CD4-positive, alpha-beta T cell (primary cell): Measurements from ENCODE around the gene SYTL2. TPM values are rescaled to one million over a fixed set of nuclear protein-coding genes. Genes with fewer than 3 reads are reported as not detected.

Source experiments
- ATAC-seq: fragments of 200-7000 bp; cut with Tn5 transposase; one replicate; pipeline ENCODE4 v1.10.0; 2022; ENCODE audit warnings: mild to moderate bottlenecking; ENCODE audit not compliant: poor library complexity
- CTCF ChIA-PET: fragments of 350-600 bp; sonication (Branson Sonifier 250); formaldehyde crosslinking; loops from one replicate; lab custom pipeline; 2021; ENCODE audit warnings: antibody characterized with exemption, inconsistent platforms; lab: Charles Lee
- POLR2A ChIA-PET: fragments of 350-600 bp; sonication (Branson Sonifier 250); formaldehyde crosslinking; loops from one replicate; lab custom pipeline; 2021; ENCODE audit warnings: antibody characterized with exemption, inconsistent platforms; lab: Charles Lee
- DNase-seq, 14 experiments: peaks; one replicate each; pipeline ENCODE4 v3.0.0-alpha.2; 2013 to 2020; ENCODE audit warnings: mixed read lengths in 2 of 14
- H3K27ac ChIP-seq, 2 donors: one replicate each; pipeline versions ENCODE4 v1.5.1 to v1.7.0; 2013; ENCODE audit warnings: low read length in 2 of 2, low read depth in 1 of 2, mild to moderate bottlenecking in 1 of 2
- H3K27me3 ChIP-seq, 2 experiments: 1 replicate in 1 of 2; 2 replicates in 1 of 2; pipeline versions ENCODE4 v1.6.1 to v1.7.0; 2013; ENCODE audit warnings: low read length in 2 of 2, control low read depth in 1 of 2, mild to moderate bottlenecking in 1 of 2, moderate library complexity in 1 of 2; ENCODE audit not compliant: insufficient read depth in 2 of 2, control insufficient read depth in 1 of 2
- H3K36me3 ChIP-seq: one replicate; pipeline ENCODE4 v1.6.1; 2013; ENCODE audit warnings: low read length, control low read depth; ENCODE audit not compliant: insufficient read depth
- H3K4me1 ChIP-seq: one replicate; pipeline ENCODE4 v1.6.1; 2013; ENCODE audit warnings: low read length, control low read depth; ENCODE audit not compliant: insufficient read depth
- H3K4me3 ChIP-seq: one replicate; pipeline ENCODE4 v1.5.1; 2013; ENCODE audit warnings: mild to moderate bottlenecking, low read length, moderate library complexity
- H3K9me3 ChIP-seq, 2 experiments: 1 replicate in 1 of 2; 2 replicates in 1 of 2; pipeline versions ENCODE4 v1.6.1 to v1.7.0; 2013; ENCODE audit warnings: low read length in 2 of 2, mild to moderate bottlenecking in 2 of 2, control low read depth in 1 of 2, moderate library complexity in 1 of 2; ENCODE audit not compliant: control insufficient read depth in 1 of 2, insufficient read depth in 1 of 2
- H3K27ac Mint-ChIP-seq: one replicate; pipeline ENCODE4 v1.8.0; 2020; ENCODE audit warnings: mixed read lengths
- H3K27me3 Mint-ChIP-seq: one replicate; pipeline ENCODE4 v1.8.0; 2021; ENCODE audit warnings: mixed read lengths
- H3K36me3 Mint-ChIP-seq: one replicate; pipeline ENCODE4 v1.8.0; 2021; ENCODE audit warnings: low read depth, mixed read lengths
- H3K4me1 Mint-ChIP-seq: one replicate; pipeline ENCODE4 v1.8.0; 2021; ENCODE audit warnings: low read depth, mixed read lengths
- H3K4me3 Mint-ChIP-seq: one replicate; pipeline ENCODE4 v1.8.0; 2020; ENCODE audit warnings: mild to moderate bottlenecking, mixed read lengths
- H3K9me3 Mint-ChIP-seq: one replicate; pipeline ENCODE4 v1.8.0; 2020; ENCODE audit warnings: mixed read lengths
- CTCF ChIP-seq: fragments of 200-600 bp; IDR thresholded peaks from one replicate; pipeline ENCODE4 v1.8.0; 2022; ENCODE audit warnings: antibody characterized with exemption, mild to moderate bottlenecking
- intact Hi-C, 2 experiments: fragments of 100-400 bp; cut with DNase I in 1 of 2; cut with micrococcal nuclease in 1 of 2; formaldehyde crosslinking; loops; one replicate each; pipeline versions ENCODE4 v1.15.1 to v1.9.0; 2023 to 2025; cut with DNase I, micrococcal nuclease
- total RNA-seq, 174 experiments: library from RNA in 2 of 174; stranded (reverse) in 2 of 174; gene quantifications; one replicate each; pipeline ENCODE4 v1.2.3 and lab custom pipeline; 2021 to 2026

The SYTL2 gene
- total RNA-seq, 2 experiments from 2014 or later: 35.4 to 36.7 TPM

GRCh38 chr11:85755285-85755684 lies 55.7 kb downstream of the SYTL2 start:
- Histone ChIP-seq H3K4me3 (no peak overlapping the region), H3K4me1 (peaks cover 73% of the 10 kb centered on the region), H3K27me3 (no peaks in the 10 kb centered on the region), H3K27ac (peak overlapping the region in 1 of 2 donors; percentile 17), H3K36me3 (no peaks in the 10 kb centered on the region), H3K9me3 (no peaks in the 10 kb centered on the region)
- POLR2A ChIA-PET: interaction anchor here (1.1 to 3.6 kb wide), 5 partner anchors 9 to 56 kb away, joined by 3 to 15 read pairs (median 6); no protein-coding TSS in a partner anchor
- Mint-ChIP-seq H3K27me3 (peaks cover 7% of the 10 kb centered on the region), H3K27ac (peak overlapping the region; percentile 80), H3K4me3 (peak overlapping the region; percentile 36), H3K36me3 (peaks cover 10% of the 10 kb centered on the region), H3K9me3 (no peaks in the 10 kb centered on the region), H3K4me1 (peaks cover 91% of the 10 kb centered on the region)
- DNase-seq (peak in 3 of 14 experiments; percentile 20 to 47 (median 25)), ATAC-seq (no peak)
- no peak for TF ChIP-seq CTCF
- intact Hi-C loops: loop anchor here (10.0 kb wide), 2 partner anchors 130 to 310 kb away; partner anchors contain the start of genes DLG2 (in 1 of the 2), PICALM (in 1 of the 2) and TMEM126B (in 1 of the 2)
- CTCF ChIA-PET: interaction anchor here (1.2 to 2.6 kb wide), 4 partner anchors 9 to 99 kb away, joined by 4 to 9 read pairs (median 6); partner anchors contain the start of genes CCDC83 and SYTL2

- Histone ChIP-seq H3K4me1 (peaks cover 77% of the 10 kb centered on the region), H3K9me3 (no peaks in the 10 kb centered on the region), H3K4me3 (peak overlapping the region; percentile 32), H3K27me3 (no peaks in the 10 kb centered on the region), H3K27ac (peak overlapping the region; percentile 52 to 66), H3K36me3 (no peaks in the 10 kb centered on the region)
- DNase-seq: peak; percentile 70 to 99 (median 84)
- Mint-ChIP-seq H3K27ac (peak overlapping the region; percentile 91), H3K36me3 (peaks cover 10% of the 10 kb centered on the region), H3K27me3 (peaks cover 7% of the 10 kb centered on the region), H3K4me1 (peaks cover 95% of the 10 kb centered on the region), H3K9me3 (no peaks in the 10 kb centered on the region), H3K4me3 (peak overlapping the region; percentile 87)
- intact Hi-C loops: loop anchor here (1.0 to 10.0 kb wide), 10 partner anchors 56 to 314 kb away; partner anchors contain the start of genes PICALM (in 2 of the 2), CCDC83 (in 1 of the 2), CREBZF (in 1 of the 2) and DLG2 (in 1 of the 2)
- peak; percentile 22 for TF ChIP-seq CTCF
- ChIA-PET POLR2A (interaction anchor here (0.6 to 2.5 kb wide), 12 partner anchors 10 to 102 kb away, joined by 3 to 48 read pairs (median 4); partner anchors contain the start of genes CCDC83, CREBZF and SYTL2), CTCF (interaction anchor here (0.9 to 2.6 kb wide), 6 partner anchors 57 to 549 kb away, joined by 3 to 15 read pairs (median 4); partner anchors contain the start of genes CCDC83 and HIKESHI)
- peak; percentile 84 for ATAC-seq
Measured at GRCh38 chr11:85752890-85753581, 57.9 kb downstream of the SYTL2 start.

- intact Hi-C loops: loop anchor here (1.0 to 10.0 kb wide), 8 partner anchors 58 to 315 kb away; partner anchors contain the start of genes PICALM (in 2 of the 2), CCDC83 (in 1 of the 2), CREBZF (in 1 of the 2) and DLG2 (in 1 of the 2)
- Mint-ChIP-seq H3K27ac (peak overlapping the region; percentile 91), H3K36me3 (peaks cover 10% of the 10 kb centered on the region), H3K4me1 (peaks cover 95% of the 10 kb centered on the region), H3K27me3 (peaks cover 7% of the 10 kb centered on the region), H3K9me3 (no peaks in the 10 kb centered on the region), H3K4me3 (peak overlapping the region; percentile 87)
- DNase-seq: peak in 7 of 14 experiments; percentile 25 to 62 (median 34)
- ChIA-PET CTCF (interaction anchor here (0.9 to 2.6 kb wide), 6 partner anchors 57 to 550 kb away, joined by 3 to 15 read pairs (median 4); partner anchors contain the start of genes CCDC83 and HIKESHI), POLR2A (interaction anchor here (0.6 to 2.5 kb wide), 12 partner anchors 9 to 103 kb away, joined by 3 to 48 read pairs (median 4); partner anchors contain the start of genes CCDC83, CREBZF and SYTL2)
- H3K27ac ChIP-seq: peak overlapping the region; percentile 20 to 39
- no peaks in the 10 kb centered on the region for H3K36me3 ChIP-seq
- TF ChIP-seq CTCF: no peak
- no peaks in the 10 kb centered on the region for H3K9me3 ChIP-seq
- ATAC-seq: peak; percentile 62
- peak overlapping the region; percentile 32 for H3K4me3 ChIP-seq
- H3K27me3 ChIP-seq: no peaks in the 10 kb centered on the region
- H3K4me1 ChIP-seq: peaks cover 72% of the 10 kb centered on the region
Measured at GRCh38 chr11:85752201-85752889, 58.6 kb downstream of the SYTL2 start.
